SIG-M5 (cell line): ENCODE measurements around the gene BMI1.
"Not testable (repeated sequence)": the region's sequence is repeated elsewhere in the genome, so short reads cannot be mapped to it uniquely, and the experiment has no call there.

Source experiments
- DNase-seq: peaks from one replicate; lab custom pipeline; 2025; lab: John Stamatoyannopoulos, UW

The BMI1 gene

GRCh38 chr10:22320591-22321155, at the start of gene BMI1:
Gene BMI1, plus strand, starts transcription at chr10:22321099. Its CDS starts 5,351 bp downstream, at chr10:22326450.
- DNase-seq = no peak

GRCh38 chr10:22271786-22272185, 49.1 kb upstream of the BMI1 start:
- DNase-seq = no peak

GRCh38 chr10:22278441-22278782, 42.5 kb upstream of the BMI1 start:
- no peak for DNase-seq

GRCh38 chr10:22280078-22280477, 40.8 kb upstream of the BMI1 start:
- no peak for DNase-seq

GRCh38 chr10:22285130-22285529, 35.8 kb upstream of the BMI1 start:
- no peak for DNase-seq

- no peak for DNase-seq
Observed at GRCh38 chr10:22293747-22294404, 27.0 kb upstream of the BMI1 start.

GRCh38 chr10:22294694-22295093, 26.2 kb upstream of the BMI1 start:
- DNase-seq = no peak

- no peak for DNase-seq
Observed at GRCh38 chr10:22301193-22301592, 19.7 kb upstream of the BMI1 start.

GRCh38 chr10:22303461-22303860, 17.4 kb upstream of the BMI1 start:
- no peak for DNase-seq

GRCh38 chr10:22305721-22306120, 15.2 kb upstream of the BMI1 start:
- DNase-seq = no peak

- DNase-seq = no peak
Observed at GRCh38 chr10:22308390-22308789, 12.5 kb upstream of the BMI1 start.

GRCh38 chr10:22309180-22310000, 11.5 kb upstream of the BMI1 start:
- no peak for DNase-seq

- not testable (repeated sequence) for DNase-seq
Observed at GRCh38 chr10:22310012-22310411, 10.9 kb upstream of the BMI1 start.

GRCh38 chr10:22310928-22311327, 10.0 kb upstream of the BMI1 start:
- DNase-seq = no peak

- DNase-seq = no peak
Observed at GRCh38 chr10:22314852-22315251, 6.0 kb upstream of the BMI1 start.

- no peak for DNase-seq
Observed at GRCh38 chr10:22315455-22316285, 5.2 kb upstream of the BMI1 start.

- DNase-seq = no peak
Observed at GRCh38 chr10:22316286-22317075, 4.4 kb upstream of the BMI1 start, which contains the start of gene COMMD3. Gene COMMD3, plus strand, starts transcription at chr10:22316388. Its CDS starts 30 bp downstream, at chr10:22316418.

- no peak for DNase-seq
Observed at GRCh38 chr10:22317076-22317370, 3.9 kb upstream of the BMI1 start.

- DNase-seq = no peak
Observed at GRCh38 chr10:22317771-22318565, 2.9 kb upstream of the BMI1 start.

- no peak for DNase-seq
Observed at GRCh38 chr10:22318772-22319171, 2.1 kb upstream of the BMI1 start.

- no peak for DNase-seq
Observed at GRCh38 chr10:22319547-22319979, 1.3 kb upstream of the BMI1 start.
